NCI-H526 treated with DMSO at 0.1 percent for 48 hours (cell line): ENCODE results near the gene ARID1B.

Experiments
- DNase-seq: peaks from one replicate; lab custom pipeline; 2025; lab: John Stamatoyannopoulos, UW

ARID1B gene

DNA sequence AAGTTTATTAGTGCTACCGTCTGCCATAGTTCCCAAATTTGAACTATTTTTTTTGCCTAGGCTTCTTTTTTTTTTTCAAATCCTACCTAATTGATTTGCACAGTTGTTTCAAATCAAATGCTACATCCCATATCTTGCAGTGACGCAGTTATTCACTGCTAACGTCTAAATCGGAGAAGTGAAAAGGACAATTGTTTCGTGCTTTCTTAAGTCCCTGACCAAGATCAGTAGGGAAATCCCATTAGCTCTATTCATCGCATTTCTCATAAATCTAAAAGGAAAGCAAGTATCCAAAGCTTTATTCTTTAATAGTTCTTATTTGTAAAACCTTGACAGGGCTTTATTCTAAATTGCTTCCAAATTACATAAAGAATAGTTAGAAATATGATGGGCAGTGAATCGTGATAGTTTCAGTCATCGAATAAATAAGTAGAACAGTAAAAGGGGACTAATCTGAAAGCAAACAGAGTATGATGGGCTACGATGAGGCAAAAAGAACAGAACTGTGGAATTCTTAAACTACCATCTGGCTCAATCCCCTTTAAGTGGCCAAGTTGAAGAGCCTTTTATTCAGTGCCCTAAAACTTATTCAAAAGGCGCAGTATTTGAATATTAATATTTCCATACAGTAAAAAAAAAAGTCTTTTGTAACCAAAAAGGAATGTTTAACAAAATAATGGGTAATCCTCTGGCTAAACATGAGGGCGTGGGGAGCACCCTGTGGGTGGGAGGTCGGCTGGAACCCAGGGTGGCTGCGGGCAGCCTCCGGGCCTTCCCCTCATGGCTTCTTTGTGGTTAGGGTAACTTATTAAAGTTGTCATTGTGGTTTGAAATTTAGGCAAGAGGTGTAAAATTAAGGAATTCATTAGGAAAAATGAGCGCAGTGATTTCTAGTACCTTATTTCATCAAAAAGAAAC is 3.0 kb upstream of the ARID1B start:
- no peak for DNase-seq

GRCh38 chr6:156774863-156775405 is 2.2 kb upstream of the ARID1B start:
- peak; percentile 30 for DNase-seq

DNA sequence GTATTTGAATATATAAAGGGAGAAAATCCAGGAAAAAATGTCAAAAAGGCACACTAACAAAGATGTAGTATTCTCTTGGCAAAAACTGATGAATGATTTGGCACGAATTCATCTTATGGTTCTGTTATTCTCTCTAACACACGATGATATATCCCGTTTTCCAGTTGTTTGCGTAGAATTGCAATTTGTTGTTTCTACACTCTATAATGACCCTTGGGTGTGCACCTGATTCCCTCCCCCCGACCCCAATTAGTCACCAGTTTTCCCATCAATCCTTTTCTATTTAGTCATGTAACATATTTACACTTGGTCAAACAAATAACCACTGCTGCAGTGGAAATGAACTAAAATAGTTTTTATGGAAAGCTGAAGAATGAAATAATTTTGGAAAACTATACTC is 1.5 kb upstream of the ARID1B start:
- no peak for DNase-seq

DNA sequence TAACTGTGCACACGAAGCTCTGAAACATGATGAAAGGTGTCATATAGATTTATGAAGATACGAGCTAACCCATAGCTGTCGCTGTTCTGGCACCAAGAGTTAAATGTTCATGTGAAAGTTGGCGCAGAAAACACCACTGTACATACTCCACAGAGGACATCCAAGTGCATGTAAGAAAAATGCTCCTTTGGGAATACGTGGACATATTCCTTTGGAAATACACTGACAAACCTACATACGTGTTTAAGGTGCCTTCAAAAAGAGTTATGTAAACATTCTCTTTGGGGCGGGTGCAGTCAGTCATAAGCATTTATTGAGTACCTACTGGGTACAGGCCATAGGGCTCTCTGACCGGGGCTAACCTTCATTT is 723 bp upstream of the ARID1B start:
- DNase-seq: peak; percentile 39

GRCh38 chr6:156777577-156778453 is 637 bp downstream of the ARID1B start:
- peak; percentile 39 for DNase-seq

- no peak for DNase-seq
Measured at GRCh38 chr6:156778454-156779205, 1.5 kb downstream of the ARID1B start.

DNA sequence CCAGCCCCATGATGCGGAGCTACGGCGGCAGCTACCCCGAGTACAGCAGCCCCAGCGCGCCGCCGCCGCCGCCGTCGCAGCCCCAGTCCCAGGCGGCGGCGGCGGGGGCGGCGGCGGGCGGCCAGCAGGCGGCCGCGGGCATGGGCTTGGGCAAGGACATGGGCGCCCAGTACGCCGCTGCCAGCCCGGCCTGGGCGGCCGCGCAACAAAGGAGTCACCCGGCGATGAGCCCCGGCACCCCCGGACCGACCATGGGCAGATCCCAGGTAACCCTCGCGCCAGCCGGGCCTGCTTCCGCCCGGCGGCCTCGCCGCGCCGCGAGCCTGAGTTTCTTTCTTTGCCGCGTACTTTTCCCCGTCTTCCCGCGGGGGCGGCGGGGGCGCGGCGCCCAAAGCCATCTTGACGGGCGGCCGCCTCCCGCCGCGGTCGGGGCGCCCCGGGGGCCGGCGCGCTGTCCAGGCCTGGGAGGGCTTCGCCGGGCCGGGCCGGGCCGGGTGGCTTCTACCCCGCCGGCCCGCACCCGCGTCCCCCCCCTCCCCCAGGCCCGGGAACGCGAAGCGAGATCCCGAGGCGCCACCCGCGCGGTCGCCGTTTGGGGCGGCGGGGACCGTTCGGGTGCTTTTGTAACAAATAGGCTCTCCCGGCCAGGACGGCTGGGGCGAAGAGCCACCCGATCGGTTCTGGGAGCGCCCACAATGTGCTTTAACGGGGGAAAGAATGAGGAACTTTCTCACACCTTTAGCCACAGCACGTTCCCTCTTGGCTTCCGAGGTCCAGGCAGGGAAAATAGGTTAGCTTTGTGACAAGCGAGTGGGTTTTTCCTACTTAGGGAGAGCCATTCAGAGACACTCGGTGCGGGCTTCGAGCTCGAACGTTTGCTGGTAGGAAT is 2.3 kb downstream of the ARID1B start:
- DNase-seq: peak; percentile 52

DNA sequence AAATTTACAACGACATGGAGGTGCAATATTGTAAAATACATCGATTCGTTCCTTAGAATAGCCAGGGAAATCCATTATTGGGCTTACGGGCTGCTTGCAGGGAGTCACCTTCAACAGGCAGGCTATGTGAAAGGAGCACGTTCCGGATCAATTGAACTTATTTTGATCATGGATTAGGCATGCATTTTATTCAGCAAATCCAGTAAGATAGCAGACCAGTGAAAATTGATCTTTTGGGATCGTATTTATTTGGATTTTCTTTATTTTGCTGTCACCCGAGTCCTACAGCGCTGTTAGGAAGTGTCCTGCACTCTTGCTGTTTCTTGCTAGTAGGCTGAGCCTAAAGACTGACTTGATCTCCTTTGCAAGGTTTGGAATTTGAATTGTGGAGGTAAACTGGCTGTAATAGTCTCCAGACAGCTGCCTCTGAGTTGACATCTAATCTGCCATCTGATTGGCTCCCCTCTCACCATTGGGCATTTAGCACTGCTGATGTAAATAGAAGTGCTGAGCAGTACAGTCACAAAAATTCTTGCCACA is 3.0 kb downstream of the ARID1B start:
- peak; percentile 95 for DNase-seq

- DNase-seq: no peak
Measured at GRCh38 chr6:156780962-156781853, 4.0 kb downstream of the ARID1B start.

- no peak for DNase-seq
Measured at GRCh38 chr6:156781861-156782631, 4.9 kb downstream of the ARID1B start.

DNA sequence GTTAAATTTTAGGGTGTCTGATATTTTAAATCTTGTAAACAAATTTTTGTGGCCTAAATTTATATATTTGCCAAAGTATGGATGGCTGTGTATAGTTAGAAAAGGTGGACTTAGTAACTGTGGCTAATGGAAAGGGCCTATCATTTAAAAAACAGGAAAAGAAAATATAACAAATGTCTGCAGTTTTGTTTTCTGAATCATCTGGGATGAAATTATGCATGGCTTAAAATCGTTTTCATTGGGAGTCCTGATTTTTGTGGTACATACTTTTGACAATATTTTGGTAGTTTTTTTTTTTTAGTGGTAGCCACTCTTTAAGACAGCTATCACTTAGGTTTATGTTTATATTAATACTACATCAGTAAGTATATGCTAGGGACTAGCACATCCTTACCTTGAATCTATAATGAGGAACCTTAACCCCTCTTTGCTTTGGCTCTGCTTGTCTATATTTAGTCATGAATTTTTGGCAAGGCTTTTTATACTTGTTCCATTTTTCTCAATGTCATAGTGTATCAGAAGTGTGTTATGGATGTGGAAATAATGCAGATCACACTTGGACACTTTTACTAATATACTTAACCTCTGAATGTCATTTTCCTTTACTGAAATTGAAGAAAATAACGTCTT is 5.6 kb downstream of the ARID1B start:
- no peak for DNase-seq

DNA sequence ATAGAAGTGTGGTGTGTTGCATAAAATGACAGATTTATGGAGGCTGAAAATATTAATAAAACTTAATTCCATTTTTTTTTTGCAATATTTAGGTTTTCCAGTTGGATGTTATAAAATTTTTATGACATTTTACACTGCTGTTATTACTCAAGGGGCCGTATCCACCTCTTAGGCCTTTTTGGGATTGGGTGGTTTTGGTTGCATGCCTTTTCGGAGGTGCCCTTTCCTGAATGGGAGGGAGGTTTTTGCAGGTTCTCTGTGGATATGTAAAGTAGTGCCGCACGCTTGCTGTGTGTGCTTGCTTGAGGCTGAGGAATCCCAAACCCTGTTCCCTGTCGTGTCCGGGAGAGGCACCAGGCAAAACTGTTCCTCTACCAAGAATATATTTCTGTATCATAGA is 6.8 kb downstream of the ARID1B start:
- DNase-seq: no peak

DNA sequence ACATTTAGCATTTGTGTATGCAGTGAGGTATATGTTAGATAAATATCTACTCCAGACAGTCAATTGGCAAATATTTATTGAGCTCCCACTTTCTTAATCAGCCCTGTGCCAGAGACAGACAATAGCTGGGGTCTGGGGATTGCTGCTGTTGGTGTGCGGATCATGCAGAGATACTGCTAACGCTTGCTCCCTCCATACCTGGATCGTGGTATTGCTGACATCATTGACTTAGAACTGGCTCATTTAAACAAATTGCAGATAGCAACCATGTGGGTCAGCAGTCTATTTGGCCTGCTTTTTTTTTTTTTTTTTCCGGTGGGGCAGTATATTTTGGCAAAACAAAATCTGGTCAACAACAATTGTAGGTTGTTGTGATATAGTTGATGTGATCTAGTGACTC is 9.5 kb downstream of the ARID1B start:
- DNase-seq: no peak

DNA sequence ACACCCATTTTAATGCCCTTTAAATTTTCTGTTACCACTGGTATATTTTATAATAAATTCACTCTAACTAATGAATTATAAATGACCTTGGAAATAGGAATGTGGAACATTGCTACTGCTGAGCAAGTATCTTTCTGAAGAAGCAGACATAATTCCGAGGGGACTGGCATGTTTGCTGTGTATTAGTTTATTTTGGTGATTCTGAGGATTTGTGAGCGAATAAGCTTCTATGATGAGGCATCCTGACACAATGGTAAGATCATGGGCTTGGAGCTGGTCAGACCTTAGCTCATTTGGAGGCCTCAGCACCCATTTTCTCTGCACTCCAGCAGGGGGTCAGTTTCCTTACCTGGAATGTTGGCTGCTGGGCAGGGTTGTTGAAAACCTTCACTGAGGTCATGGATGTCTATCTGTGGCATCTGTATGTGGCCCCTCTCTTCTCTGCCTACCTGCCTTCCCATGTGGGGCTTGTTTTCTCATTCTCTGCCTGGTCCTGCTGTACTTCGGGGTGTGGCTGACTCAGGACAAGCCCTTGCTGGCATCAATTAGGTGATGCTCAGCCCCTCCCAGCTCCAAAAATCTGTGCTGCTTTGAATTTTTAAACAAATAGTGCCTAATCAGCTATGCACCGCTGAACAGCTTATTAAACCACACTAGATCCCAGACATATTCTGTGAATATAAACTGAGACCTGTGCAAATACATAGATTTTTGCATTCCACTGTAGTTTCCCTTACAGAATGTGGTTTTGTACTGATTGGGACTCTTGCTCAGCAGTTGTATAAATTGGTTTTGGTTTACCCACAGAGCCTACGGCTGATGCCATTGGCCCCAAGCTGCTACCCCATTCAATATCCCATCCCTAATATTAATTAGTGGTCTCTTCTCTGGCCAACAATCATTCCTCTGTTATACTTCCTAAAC is 10.7 kb downstream of the ARID1B start:
- peak; percentile 85 for DNase-seq

- DNase-seq: no peak
Measured at GRCh38 chr6:156789081-156789943, 12.1 kb downstream of the ARID1B start.

DNA sequence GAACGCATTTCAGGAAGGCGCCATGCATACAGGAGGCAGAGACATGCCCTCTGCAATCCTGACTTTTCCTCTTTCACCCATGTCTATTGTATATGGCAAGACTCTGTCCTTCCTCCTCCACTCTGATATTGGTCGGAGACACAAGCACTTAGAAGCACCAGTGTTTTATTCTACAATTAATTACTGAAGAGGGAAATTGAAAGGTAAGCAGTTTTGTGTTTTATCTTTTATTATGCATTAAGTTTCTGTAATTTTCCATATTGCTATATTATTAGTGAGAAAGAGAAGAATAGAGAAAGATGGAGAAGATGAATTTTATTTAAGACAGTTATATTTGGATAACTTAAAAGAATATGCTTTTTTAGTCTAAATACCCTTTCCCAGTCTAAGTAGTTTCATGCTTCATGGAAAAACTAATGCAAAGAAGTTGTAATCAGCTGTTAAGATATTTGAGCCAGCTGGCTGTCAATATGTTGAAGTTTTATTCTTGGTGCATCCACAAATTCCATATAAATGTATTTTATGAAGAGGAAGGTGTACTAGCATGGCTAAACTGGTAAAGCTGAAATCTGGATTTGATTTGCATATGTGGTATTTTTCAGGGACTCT is 13.6 kb downstream of the ARID1B start:
- DNase-seq: no peak
